ENCODE results near the gene ALDH1A3.

DNA sequence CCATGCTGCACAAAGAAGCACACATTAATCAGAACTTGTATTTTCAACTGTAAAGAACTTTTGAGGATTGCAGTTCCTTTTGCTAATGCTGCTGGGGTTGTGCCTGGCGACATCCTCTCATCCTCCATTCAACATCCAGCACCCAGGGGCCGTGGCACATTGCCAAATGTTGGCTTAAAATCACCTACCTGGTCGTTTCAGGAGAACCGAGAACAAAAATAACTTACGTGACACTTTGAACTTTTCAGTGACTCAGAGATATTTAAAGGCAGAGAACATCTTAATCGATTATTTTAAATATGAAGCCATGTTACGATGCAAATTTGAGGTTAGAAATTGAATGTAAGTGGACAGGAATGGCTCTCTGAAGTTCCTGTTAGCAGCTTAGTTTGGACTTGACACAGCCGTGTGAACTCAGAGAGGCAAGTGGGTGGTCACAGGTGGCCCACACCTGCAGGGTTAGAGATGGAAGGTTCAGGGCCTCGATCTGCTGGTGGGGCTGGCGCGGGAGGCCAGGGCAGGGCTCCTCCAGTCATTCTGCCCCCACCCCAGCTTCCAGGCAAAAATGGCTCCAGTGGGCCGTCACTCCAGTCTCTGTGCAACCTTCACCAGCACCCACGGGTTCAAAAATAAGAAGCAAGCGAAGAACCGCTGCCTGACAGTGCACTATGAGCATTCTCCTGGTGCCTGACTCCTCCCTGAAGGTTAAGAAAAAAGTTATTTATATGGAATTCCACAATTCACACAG, 51.7 kb downstream of the ALDH1A3 start:
- TF ChIP-seq, protein P1, sequence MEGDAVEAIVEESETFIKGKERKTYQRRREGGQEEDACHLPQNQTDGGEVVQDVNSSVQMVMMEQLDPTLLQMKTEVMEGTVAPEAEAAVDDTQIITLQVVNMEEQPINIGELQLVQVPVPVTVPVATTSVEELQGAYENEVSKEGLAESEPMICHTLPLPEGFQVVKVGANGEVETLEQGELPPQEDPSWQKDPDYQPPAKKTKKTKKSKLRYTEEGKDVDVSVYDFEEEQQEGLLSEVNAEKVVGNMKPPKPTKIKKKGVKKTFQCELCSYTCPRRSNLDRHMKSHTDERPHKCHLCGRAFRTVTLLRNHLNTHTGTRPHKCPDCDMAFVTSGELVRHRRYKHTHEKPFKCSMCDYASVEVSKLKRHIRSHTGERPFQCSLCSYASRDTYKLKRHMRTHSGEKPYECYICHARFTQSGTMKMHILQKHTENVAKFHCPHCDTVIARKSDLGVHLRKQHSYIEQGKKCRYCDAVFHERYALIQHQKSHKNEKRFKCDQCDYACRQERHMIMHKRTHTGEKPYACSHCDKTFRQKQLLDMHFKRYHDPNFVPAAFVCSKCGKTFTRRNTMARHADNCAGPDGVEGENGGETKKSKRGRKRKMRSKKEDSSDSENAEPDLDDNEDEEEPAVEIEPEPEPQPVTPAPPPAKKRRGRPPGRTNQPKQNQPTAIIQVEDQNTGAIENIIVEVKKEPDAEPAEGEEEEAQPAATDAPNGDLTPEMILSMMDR (conservative IDR thresholded peaks at IDR 0.05; ENCODE audit: low read depth, low read length): no peak
- no peak for TF ChIP-seq EZH2 (IDR thresholded peaks at IDR 0.05; ENCODE audit: low read length, unreplicated experiment)

All from PC-3 (cell line).